Measurements from ENCODE around the gene PHACTR2.

GRCh38 chr6:143695969-143696663, 18.4 kb downstream of the PHACTR2 start:
- TF ChIP-seq CTCF (IDR thresholded peaks at IDR 0.05; ENCODE audit: low read depth, low read length, missing input control): no peak
- TF ChIP-seq, protein P1, sequence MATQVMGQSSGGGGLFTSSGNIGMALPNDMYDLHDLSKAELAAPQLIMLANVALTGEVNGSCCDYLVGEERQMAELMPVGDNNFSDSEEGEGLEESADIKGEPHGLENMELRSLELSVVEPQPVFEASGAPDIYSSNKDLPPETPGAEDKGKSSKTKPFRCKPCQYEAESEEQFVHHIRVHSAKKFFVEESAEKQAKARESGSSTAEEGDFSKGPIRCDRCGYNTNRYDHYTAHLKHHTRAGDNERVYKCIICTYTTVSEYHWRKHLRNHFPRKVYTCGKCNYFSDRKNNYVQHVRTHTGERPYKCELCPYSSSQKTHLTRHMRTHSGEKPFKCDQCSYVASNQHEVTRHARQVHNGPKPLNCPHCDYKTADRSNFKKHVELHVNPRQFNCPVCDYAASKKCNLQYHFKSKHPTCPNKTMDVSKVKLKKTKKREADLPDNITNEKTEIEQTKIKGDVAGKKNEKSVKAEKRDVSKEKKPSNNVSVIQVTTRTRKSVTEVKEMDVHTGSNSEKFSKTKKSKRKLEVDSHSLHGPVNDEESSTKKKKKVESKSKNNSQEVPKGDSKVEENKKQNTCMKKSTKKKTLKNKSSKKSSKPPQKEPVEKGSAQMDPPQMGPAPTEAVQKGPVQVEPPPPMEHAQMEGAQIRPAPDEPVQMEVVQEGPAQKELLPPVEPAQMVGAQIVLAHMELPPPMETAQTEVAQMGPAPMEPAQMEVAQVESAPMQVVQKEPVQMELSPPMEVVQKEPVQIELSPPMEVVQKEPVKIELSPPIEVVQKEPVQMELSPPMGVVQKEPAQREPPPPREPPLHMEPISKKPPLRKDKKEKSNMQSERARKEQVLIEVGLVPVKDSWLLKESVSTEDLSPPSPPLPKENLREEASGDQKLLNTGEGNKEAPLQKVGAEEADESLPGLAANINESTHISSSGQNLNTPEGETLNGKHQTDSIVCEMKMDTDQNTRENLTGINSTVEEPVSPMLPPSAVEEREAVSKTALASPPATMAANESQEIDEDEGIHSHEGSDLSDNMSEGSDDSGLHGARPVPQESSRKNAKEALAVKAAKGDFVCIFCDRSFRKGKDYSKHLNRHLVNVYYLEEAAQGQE (IDR thresholded peaks at IDR 0.05): no peak
